Measurements from ENCODE around the gene RMI1. TPM values are rescaled to one million over a fixed set of nuclear protein-coding genes. Genes with fewer than 3 reads are reported as not detected.

Gene RMI1
- 24.4 TPM for total RNA-seq

DNA sequence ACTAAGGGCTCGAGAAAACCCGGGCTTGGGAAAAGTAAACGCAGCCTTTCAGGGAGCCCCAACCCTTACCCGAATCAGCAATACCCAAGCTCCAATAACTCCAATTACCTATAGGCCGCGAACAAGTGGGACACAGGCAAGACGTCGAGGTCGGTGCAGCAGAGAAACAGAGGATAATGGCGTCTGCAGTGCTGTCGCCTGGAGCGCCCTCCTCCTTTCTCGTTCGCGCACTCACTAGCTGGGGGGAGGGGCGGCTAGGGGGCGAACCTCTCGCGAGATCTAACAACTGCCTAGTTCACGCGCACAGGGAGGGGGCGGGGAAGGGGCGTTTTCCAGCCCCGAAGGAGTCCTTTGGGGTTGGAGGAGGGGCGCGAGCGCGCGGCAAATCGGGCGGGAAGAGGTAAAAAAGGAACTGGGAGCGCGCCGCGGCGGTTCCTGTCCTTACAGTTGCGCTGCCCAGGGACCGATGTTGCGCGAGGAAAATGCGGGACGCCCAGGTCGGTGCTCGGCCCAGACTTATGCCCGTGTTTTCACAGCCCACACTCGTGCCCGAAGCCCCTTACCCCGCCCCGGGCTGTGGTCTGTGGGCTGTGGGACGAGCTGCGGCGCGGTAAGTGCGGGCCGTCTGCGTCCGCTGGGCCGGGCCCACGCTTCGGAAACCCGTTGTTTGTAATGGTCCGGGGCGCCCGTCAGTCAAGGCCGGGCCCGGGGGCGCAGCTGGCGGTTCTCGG, at the start of gene RMI1:
RMI1 (plus strand) TSS at position 411 of the 731 bp plus-strand sequence. CDS start 20,182 bp downstream, outside the sequence.

DNA sequence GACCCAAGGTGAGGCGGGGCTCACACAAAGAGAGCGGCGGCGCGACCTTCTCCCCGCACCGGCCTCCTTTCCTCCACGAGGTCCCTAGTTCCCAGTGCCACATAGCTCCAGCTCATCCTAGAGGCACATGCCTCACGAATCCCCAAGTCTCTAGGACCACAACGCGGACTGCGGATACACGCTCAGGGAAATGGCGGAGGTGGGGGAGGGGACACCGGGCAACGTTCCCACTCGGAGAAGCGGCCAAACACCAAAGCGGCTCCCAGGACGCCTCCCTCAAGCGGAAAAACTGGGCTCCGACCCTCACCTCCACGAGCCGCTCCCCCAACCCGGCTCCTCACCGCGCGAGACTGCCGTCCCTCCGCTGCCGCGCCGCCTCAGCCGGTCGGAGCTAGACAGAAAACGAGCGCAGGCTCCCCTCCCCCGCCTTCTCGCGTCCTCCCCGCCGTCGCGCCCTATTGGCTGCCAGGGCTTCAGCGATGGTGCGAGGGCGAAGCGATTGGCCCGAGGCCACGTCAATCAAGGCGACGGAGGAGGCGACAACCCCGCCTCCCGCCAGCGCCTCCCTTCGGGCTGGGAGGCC, 702 bp upstream of the RMI1 start, which contains the start of gene HNRNPK:
HNRNPK (minus strand) TSS at position 404 of the 583 bp plus-strand sequence. CDS start 1,963 bp downstream, outside the sequence.

Small RNAs within 50 kb of the gene (small RNA-seq; reads per million reads assigned to genes)
- not detected for gene RF00019 (ENCODE audit: low replicate concordance)

Other genes starting within 250 kb of the RMI1 start
- gene GKAP1, start 163.0 kb upstream of the RMI1 start, total RNA-seq = 13.1 TPM
- gene KIF27, start 59.4 kb upstream of the RMI1 start, total RNA-seq = 18.8 TPM
- gene HNRNPK, start 590 bp upstream of the RMI1 start, total RNA-seq = 766 TPM